Measurements from ENCODE around the gene AP3B1. TPM values are rescaled to one million over a fixed set of nuclear protein-coding genes. Genes with fewer than 3 reads are reported as not detected.

AP3B1 gene
- total and polyA plus RNA-seq, 2 donors (not counting 1 experiment from before 2014, with no cell fraction given), result 50.5 to 66.9 TPM

DNA sequence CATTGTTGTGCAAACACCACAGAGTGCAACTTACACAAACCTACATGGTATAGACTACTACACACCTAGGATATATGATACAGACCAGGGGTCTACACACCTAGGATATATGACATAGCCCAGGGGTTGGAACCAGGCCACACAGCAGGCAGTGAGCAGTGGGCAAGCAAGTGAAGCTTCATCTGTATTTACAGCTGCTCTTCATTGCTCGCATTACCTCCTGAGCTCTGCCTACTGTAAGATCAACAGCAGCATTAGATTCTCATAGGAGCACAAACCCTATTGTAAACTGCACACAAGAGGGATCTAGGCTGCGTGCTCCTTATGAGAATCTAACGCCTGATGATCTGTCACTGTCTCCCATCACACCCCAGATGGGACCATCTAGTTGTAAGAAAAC is 56.6 kb downstream of the AP3B1 start:
- Histone ChIP-seq H3K4me1 (ENCODE audit: control insufficient read depth, extremely low read depth, insufficient read depth, low read length) (no peaks in the 10 kb centered on the region), H3K27ac (ENCODE audit: insufficient read depth, low read length) (no peak overlapping the region), H3K27me3 (ENCODE audit: control insufficient read depth, insufficient read depth, low read length) (no peaks in the 10 kb centered on the region), H3K4me3 (replicated peaks in 1 of 4; ENCODE audit: control extremely low read depth in 1 of 4, insufficient read depth in 1 of 4, low read depth in 3 of 4, low read length in 4 of 4) (no peak overlapping the region), H2AFZ (ENCODE audit: low read length) (no peak overlapping the region), H4K20me1 (ENCODE audit: control insufficient read depth, extremely low read depth, insufficient read depth, low read length) (no peaks in the 10 kb centered on the region), H3K36me3 (ENCODE audit: control insufficient read depth, insufficient read depth, low read length) (no peaks in the 10 kb centered on the region), H3K9ac (ENCODE audit: insufficient read depth, low read length) (no peak overlapping the region), H3K9me3 (ENCODE audit: control insufficient read depth, insufficient read depth, low read depth, low read length) (no peaks in the 10 kb centered on the region), H3K4me2 (ENCODE audit: extremely low read depth, insufficient read depth, low read length) (no peak overlapping the region), H3K79me2 (ENCODE audit: control insufficient read depth, insufficient read depth, low read length) (no peaks in the 10 kb centered on the region)
- DNase-seq (ENCODE audit: low read depth in 2 of 2), result no peak
- TF ChIP-seq, protein P1, sequence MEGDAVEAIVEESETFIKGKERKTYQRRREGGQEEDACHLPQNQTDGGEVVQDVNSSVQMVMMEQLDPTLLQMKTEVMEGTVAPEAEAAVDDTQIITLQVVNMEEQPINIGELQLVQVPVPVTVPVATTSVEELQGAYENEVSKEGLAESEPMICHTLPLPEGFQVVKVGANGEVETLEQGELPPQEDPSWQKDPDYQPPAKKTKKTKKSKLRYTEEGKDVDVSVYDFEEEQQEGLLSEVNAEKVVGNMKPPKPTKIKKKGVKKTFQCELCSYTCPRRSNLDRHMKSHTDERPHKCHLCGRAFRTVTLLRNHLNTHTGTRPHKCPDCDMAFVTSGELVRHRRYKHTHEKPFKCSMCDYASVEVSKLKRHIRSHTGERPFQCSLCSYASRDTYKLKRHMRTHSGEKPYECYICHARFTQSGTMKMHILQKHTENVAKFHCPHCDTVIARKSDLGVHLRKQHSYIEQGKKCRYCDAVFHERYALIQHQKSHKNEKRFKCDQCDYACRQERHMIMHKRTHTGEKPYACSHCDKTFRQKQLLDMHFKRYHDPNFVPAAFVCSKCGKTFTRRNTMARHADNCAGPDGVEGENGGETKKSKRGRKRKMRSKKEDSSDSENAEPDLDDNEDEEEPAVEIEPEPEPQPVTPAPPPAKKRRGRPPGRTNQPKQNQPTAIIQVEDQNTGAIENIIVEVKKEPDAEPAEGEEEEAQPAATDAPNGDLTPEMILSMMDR (conservative IDR thresholded peaks at IDR 0.05 in 1 of 2, IDR thresholded peaks at IDR 0.05 in 1 of 2; ENCODE audit: low read depth in 1 of 2, low read length in 2 of 2), result no peak
- no peak for TF ChIP-seq EZH2 (IDR thresholded peaks at IDR 0.05; ENCODE audit: low read length, missing control alignments)

DNA sequence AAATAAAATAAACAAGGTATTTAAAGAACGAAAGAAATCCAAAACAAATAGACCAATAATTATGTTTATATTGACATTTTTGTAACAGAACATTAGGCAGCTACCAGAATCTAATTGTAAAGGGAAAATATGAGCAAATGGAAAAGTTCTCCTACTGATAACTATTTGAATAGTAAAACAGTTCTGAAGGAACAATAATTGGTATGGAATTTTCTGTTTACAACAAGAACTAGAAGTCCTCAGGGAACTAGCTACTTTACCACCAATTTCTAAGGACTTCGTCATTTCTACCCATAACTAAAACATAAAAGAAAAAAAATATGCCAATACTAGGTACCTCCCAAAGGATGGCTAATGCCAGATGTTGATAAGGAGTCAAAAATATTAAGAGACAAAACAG is 58.5 kb downstream of the AP3B1 start:
- Histone ChIP-seq H3K9me3 (ENCODE audit: control insufficient read depth, insufficient read depth, low read depth, low read length) (no peaks in the 10 kb centered on the region), H3K27me3 (ENCODE audit: control insufficient read depth, insufficient read depth, low read length) (no peaks in the 10 kb centered on the region), H3K36me3 (ENCODE audit: control insufficient read depth, insufficient read depth, low read length) (no peaks in the 10 kb centered on the region), H3K9ac (ENCODE audit: insufficient read depth, low read length) (no peak overlapping the region), H4K20me1 (ENCODE audit: control insufficient read depth, extremely low read depth, insufficient read depth, low read length) (no peaks in the 10 kb centered on the region), H3K79me2 (ENCODE audit: control insufficient read depth, insufficient read depth, low read length) (no peaks in the 10 kb centered on the region), H2AFZ (ENCODE audit: low read length) (no peak overlapping the region), H3K4me3 (replicated peaks in 1 of 4; ENCODE audit: control extremely low read depth in 1 of 4, insufficient read depth in 1 of 4, low read depth in 3 of 4, low read length in 4 of 4) (no peak overlapping the region), H3K4me2 (ENCODE audit: extremely low read depth, insufficient read depth, low read length) (no peak overlapping the region), H3K27ac (ENCODE audit: insufficient read depth, low read length) (no peak overlapping the region), H3K4me1 (ENCODE audit: control insufficient read depth, extremely low read depth, insufficient read depth, low read length) (no peaks in the 10 kb centered on the region)
- TF ChIP-seq, protein P1 (conservative IDR thresholded peaks at IDR 0.05 in 1 of 2, IDR thresholded peaks at IDR 0.05 in 1 of 2; ENCODE audit: low read depth in 1 of 2, low read length in 2 of 2), result no peak
- TF ChIP-seq EZH2 (IDR thresholded peaks at IDR 0.05; ENCODE audit: low read length, missing control alignments), result no peak
- DNase-seq (ENCODE audit: low read depth in 2 of 2), result no peak

DNA sequence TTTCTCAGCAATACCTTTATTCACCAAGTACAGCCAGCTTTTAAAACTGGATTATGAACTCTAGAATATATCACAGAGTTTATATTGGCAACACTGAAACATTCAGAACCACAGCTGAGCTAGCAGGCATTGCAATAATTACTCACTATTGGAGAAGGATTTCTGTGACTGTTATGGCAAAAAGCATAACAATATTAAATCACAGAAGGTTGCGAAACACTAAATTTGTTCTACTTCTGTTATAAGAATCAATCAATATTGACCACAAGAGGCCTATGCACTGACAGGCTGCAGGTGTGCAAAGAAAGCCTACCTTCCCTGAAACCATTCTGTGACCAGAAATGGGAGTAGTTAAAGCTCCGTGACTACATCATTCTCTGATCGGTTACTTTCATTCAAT is 59.2 kb downstream of the AP3B1 start:
- no peak overlapping the region for H3K4me3 ChIP-seq (replicated peaks in 1 of 4; ENCODE audit: control extremely low read depth in 1 of 4, insufficient read depth in 1 of 4, low read depth in 3 of 4, low read length in 4 of 4)
- H3K4me2 ChIP-seq (ENCODE audit: extremely low read depth, insufficient read depth, low read length), result no peak overlapping the region
- H3K36me3 ChIP-seq (ENCODE audit: control insufficient read depth, insufficient read depth, low read length), result no peaks in the 10 kb centered on the region
- H3K4me1 ChIP-seq (ENCODE audit: control insufficient read depth, extremely low read depth, insufficient read depth, low read length), result no peaks in the 10 kb centered on the region
- no peak overlapping the region for H3K9ac ChIP-seq (ENCODE audit: insufficient read depth, low read length)
- no peak overlapping the region for H3K27ac ChIP-seq (ENCODE audit: insufficient read depth, low read length)
- TF ChIP-seq, protein P1 (conservative IDR thresholded peaks at IDR 0.05 in 1 of 2, IDR thresholded peaks at IDR 0.05 in 1 of 2; ENCODE audit: low read depth in 1 of 2, low read length in 2 of 2), result no peak
- no peak for TF ChIP-seq EZH2 (IDR thresholded peaks at IDR 0.05; ENCODE audit: low read length, missing control alignments)
- no peaks in the 10 kb centered on the region for H3K27me3 ChIP-seq (ENCODE audit: control insufficient read depth, insufficient read depth, low read length)
- peak; percentile 26 to 69 for DNase-seq (ENCODE audit: low read depth in 2 of 2)
- no peak overlapping the region for H2AFZ ChIP-seq (ENCODE audit: low read length)
- H3K79me2 ChIP-seq (ENCODE audit: control insufficient read depth, insufficient read depth, low read length), result no peaks in the 10 kb centered on the region
- no peaks in the 10 kb centered on the region for H3K9me3 ChIP-seq (ENCODE audit: control insufficient read depth, insufficient read depth, low read depth, low read length)
- H4K20me1 ChIP-seq (ENCODE audit: control insufficient read depth, extremely low read depth, insufficient read depth, low read length), result no peaks in the 10 kb centered on the region

Measured in fibroblast of lung (primary cell).